ENCODE measurements around the gene EHMT1. TPM values are rescaled to one million over a fixed set of nuclear protein-coding genes. Genes with fewer than 3 reads are reported as not detected.

EHMT1 gene
- total and polyA plus RNA-seq, 10 of the 15 experiments (the other 5 are each of a cell fraction or from before 2014, with no cell fraction given) = 2.9 to 100 (median 48.1) TPM

GRCh38 chr9:137592767-137593166 lies 26.0 kb upstream of the EHMT1 start:
- ATAC-seq (no peak), FAIRE-seq (no peak), DNase-seq (ENCODE audit: low read depth, low spot score) (no peak)
- Histone ChIP-seq H3K4me2 (ENCODE audit: control insufficient read depth, insufficient read depth) (no peak overlapping the region), H3K9me3 (replicated peaks; ENCODE audit: control insufficient read depth, insufficient read depth, low read length) (no peaks in the 10 kb centered on the region), H4K20me1 (ENCODE audit: control insufficient read depth, insufficient read depth) (no peaks in the 10 kb centered on the region), H3K36me3 (ENCODE audit: control insufficient read depth in 2 of 2, insufficient read depth in 2 of 2, low read length in 1 of 2) (peaks cover 3 to 5% of the 10 kb centered on the region in 2 experiments; a peak in 3 of 4 replicates), H3K27ac (ENCODE audit: control insufficient read depth, insufficient read depth) (no peak overlapping the region), H3K79me2 (ENCODE audit: control insufficient read depth, insufficient read depth, low read length) (peaks cover 14% of the 10 kb centered on the region), H2AFZ (ENCODE audit: control insufficient read depth, low read depth, low read length) (no peak overlapping the region), H3K27me3 (replicated peaks in 1 of 2; ENCODE audit: control insufficient read depth in 2 of 2, insufficient read depth in 2 of 2, low read length in 1 of 2) (no peaks in the 10 kb centered on the region), H3K4me1 (ENCODE audit: control insufficient read depth, insufficient read depth, low read length) (peaks cover 6% of the 10 kb centered on the region; the same call in 1 of the 2 replicates), H3K9ac (ENCODE audit: control insufficient read depth, insufficient read depth, low read length) (no peak overlapping the region), H3K4me3 (no peak overlapping the region)
- WGBS (ENCODE audit: insufficient coverage, insufficient replicate concordance, low lambda C conversion rate, missing lambda C conversion rate) = 87% methylated on average over 7 of the region's 7 CpGs
- ChIA-PET SMC1A (ENCODE audit: uncharacterized antibody, unreplicated experiment) (no interaction called here), CTCF (interaction anchor here (0.6 kb wide), 1 partner anchor 36 kb away, joined by 3 read pairs; no protein-coding TSS in a partner anchor), RAD21 (ENCODE audit: unreplicated experiment) (no interaction called here), POLR2A (interaction anchor here (1.1 kb wide), 1 partner anchor 15 kb away, joined by 3 read pairs; no protein-coding TSS in a partner anchor)
- in situ Hi-C loops (cut with MboI) = no loop called here
- BruUV-seq (replicated peaks) = no TSS peak
- intact Hi-C loops (cut with micrococcal nuclease; ENCODE audit: unreplicated experiment) = no loop called here
- TF ChIP-seq RAD51 (IDR thresholded peaks at IDR 0.05) (no peak), PKNOX1 (IDR thresholded peaks at IDR 0.05) (no peak), USF1 (IDR thresholded peaks at IDR 0.05; ENCODE audit: borderline replicate concordance, extremely low read length, insufficient read depth, low read depth, low read length) (no peak), PAX5 (IDR thresholded peaks at IDR 0.05; ENCODE audit: borderline replicate concordance, low read depth, low read length) (no peak), SP1 (IDR thresholded peaks at IDR 0.05; ENCODE audit: low read depth, low read length) (no peak), BCL3 (IDR thresholded peaks at IDR 0.05; ENCODE audit: borderline replicate concordance, insufficient read depth, low read depth, low read length, poor library complexity, severe bottlenecking) (no peak), IRF5 (IDR thresholded peaks at IDR 0.05; ENCODE audit: borderline replicate concordance) (no peak), RFX5 (IDR thresholded peaks at IDR 0.05; ENCODE audit: low read depth, low read length) (no peak), JUNB (IDR thresholded peaks at IDR 0.05) (no peak), ZNF274 (IDR thresholded peaks at IDR 0.05; ENCODE audit: insufficient read depth, insufficient read length) (no peak), ZBED1 (IDR thresholded peaks at IDR 0.05; ENCODE audit: borderline replicate concordance) (no peak), YY1 (IDR thresholded peaks at IDR 0.05; ENCODE audit: low read depth, low read length) (no peak), ATF7 (IDR thresholded peaks at IDR 0.05; ENCODE audit: low read depth) (no peak), MYB (IDR thresholded peaks at IDR 0.05; ENCODE audit: borderline replicate concordance, low read depth, low read length) (no peak), MEF2A (IDR thresholded peaks at IDR 0.05; ENCODE audit: insufficient read depth, low read depth, low read length) (no peak), POU2F2 (IDR thresholded peaks at IDR 0.05; ENCODE audit: borderline replicate concordance, low read depth, low read length) (no peak), SIN3A (IDR thresholded peaks at IDR 0.05; ENCODE audit: low read depth, low read length) (no peak), E4F1 (IDR thresholded peaks at IDR 0.05; ENCODE audit: borderline replicate concordance, partially characterized antibody) (no peak), NFXL1 (IDR thresholded peaks at IDR 0.05; ENCODE audit: borderline replicate concordance) (no peak)

Measured in GM12878 (cell line).